ENCODE measurements around the gene CDH13. TPM values are rescaled to one million over a fixed set of nuclear protein-coding genes. Genes with fewer than 3 reads are reported as not detected.

Gene CDH13
- total and polyA plus RNA-seq, 2 donors (not counting 3 experiments of a cell fraction or from before 2014, with no cell fraction given), result 96.6 to 124 TPM

GRCh38 chr16:83603723-83604570, 977.2 kb downstream of the CDH13 start:
- dilution Hi-C loops (cut with MboI; ENCODE audit: extremely low pct_ligation_motif_present, low sequenced_read_pairs) (no loop called here), intact Hi-C loops (cut with micrococcal nuclease) (no loop called here)
- no peak overlapping the region for H3K27ac ChIP-seq (ENCODE audit: insufficient read depth, low read depth, low read length)
- H3K4me2 ChIP-seq (ENCODE audit: insufficient read depth, low read length), result no peak overlapping the region
- POLR2A ChIA-PET, result no interaction called here
- no peaks in the 10 kb centered on the region for H3K9me3 ChIP-seq (replicated peaks; ENCODE audit: control insufficient read depth, insufficient read depth, low read length)
- CTCF ChIA-PET, result no interaction called here
- no peaks in the 10 kb centered on the region for H3K9me1 ChIP-seq (replicated peaks; ENCODE audit: control insufficient read depth, extremely low read depth, insufficient read depth, low read length)
- no peak for DNase-seq (ENCODE audit: low read depth, low spot score)
- no peaks in the 10 kb centered on the region for H3K36me3 ChIP-seq (ENCODE audit: control insufficient read depth in 2 of 2, extremely low read depth in 1 of 2, insufficient read depth in 2 of 2, low read length in 2 of 2)
- no TSS peak for BruUV-seq (replicated peaks)
- no peaks in the 10 kb centered on the region for H4K20me1 ChIP-seq (replicated peaks; ENCODE audit: control insufficient read depth, extremely low read depth, insufficient read depth, low read length)
- H3K9ac ChIP-seq (replicated peaks; ENCODE audit: extremely low read depth, insufficient read depth, low read length), result no peak overlapping the region
- TF ChIP-seq FOS (IDR thresholded peaks at IDR 0.05; ENCODE audit: borderline replicate concordance, insufficient read depth, low read length) (no peak), POLR2AphosphoS5 (IDR thresholded peaks at IDR 0.05; ENCODE audit: insufficient read depth, low read depth, low read length) (no peak), POLR2A (IDR thresholded peaks at IDR 0.05; ENCODE audit: low read depth, low read length) (no peak), EZH2 (IDR thresholded peaks at IDR 0.05; ENCODE audit: borderline replicate concordance, low read depth, low read length, severe bottlenecking) (no peak), CTCF (IDR thresholded peaks at IDR 0.05; ENCODE audit: extremely low read depth in 1 of 2, insufficient read depth in 1 of 2, low read depth in 1 of 2, low read length in 2 of 2) (no peak), MYC (IDR thresholded peaks at IDR 0.05; ENCODE audit: low read depth, low read length) (no peak)
- no peak overlapping the region for H2AFZ ChIP-seq (ENCODE audit: low read depth, low read length)
- H3K4me3 ChIP-seq (replicated peaks in 1 of 3; ENCODE audit: insufficient read depth in 1 of 3, low read depth in 1 of 3, low read length in 3 of 3), result no peak overlapping the region
- H3K79me2 ChIP-seq (ENCODE audit: control insufficient read depth, insufficient read depth, low read length), result no peaks in the 10 kb centered on the region
- peaks cover 10% of the 10 kb centered on the region for H3K4me1 ChIP-seq (ENCODE audit: control insufficient read depth, extremely low read depth, insufficient read depth, low read length)
- no peak for FAIRE-seq
- no peaks in the 10 kb centered on the region for H3K27me3 ChIP-seq (ENCODE audit: control insufficient read depth in 2 of 2, insufficient read depth in 2 of 2, low read length in 2 of 2)

Data from endothelial cell of umbilical vein (primary cell).